ENCODE data around the gene PXT1. TPM values are rescaled to one million over a fixed set of nuclear protein-coding genes. Genes with fewer than 3 reads are reported as not detected.
A peak's percentile ranks its signal among the peaks of the same experiment; 100 is the strongest.

PXT1 gene
- total RNA-seq, 2 experiments from 2014 or later: 0.25 TPM; not detected in 1

DNA sequence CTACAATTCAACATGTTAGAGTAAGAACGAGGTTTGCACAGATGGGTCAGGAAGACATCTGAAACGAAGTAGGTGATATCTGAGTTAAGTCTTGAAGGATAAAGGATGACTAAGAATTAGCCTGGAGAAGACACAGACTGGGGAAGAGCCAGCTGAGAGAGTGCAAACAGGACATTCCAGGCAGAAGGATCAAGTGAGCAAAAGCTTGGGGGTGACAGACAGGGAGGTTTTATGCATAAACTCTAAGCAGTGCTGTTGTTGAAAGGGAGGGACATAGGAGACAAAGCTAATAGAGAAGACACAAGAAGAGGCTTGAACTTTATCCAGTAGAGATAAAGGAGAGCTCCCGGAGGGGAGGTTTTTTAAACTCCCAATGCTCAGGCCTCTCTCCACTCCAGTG, 40.2 kb downstream of the PXT1 start:
- TF ChIP-seq, protein P1, sequence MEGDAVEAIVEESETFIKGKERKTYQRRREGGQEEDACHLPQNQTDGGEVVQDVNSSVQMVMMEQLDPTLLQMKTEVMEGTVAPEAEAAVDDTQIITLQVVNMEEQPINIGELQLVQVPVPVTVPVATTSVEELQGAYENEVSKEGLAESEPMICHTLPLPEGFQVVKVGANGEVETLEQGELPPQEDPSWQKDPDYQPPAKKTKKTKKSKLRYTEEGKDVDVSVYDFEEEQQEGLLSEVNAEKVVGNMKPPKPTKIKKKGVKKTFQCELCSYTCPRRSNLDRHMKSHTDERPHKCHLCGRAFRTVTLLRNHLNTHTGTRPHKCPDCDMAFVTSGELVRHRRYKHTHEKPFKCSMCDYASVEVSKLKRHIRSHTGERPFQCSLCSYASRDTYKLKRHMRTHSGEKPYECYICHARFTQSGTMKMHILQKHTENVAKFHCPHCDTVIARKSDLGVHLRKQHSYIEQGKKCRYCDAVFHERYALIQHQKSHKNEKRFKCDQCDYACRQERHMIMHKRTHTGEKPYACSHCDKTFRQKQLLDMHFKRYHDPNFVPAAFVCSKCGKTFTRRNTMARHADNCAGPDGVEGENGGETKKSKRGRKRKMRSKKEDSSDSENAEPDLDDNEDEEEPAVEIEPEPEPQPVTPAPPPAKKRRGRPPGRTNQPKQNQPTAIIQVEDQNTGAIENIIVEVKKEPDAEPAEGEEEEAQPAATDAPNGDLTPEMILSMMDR (conservative IDR thresholded peaks at IDR 0.05; ENCODE audit: low read length): no peak
- TF ChIP-seq EZH2phosphoT487 (IDR thresholded peaks at IDR 0.05; ENCODE audit: borderline replicate concordance, low read depth, low read length): no peak
- POLR2A ChIA-PET: interaction anchor here (0.6 kb wide), 1 partner anchor 14 kb away, joined by 3 read pairs; no protein-coding TSS in a partner anchor
- H3K4me2 ChIP-seq (ENCODE audit: low read length): no peak overlapping the region
- no peak for DNase-seq (ENCODE audit: low spot score)
- no peaks in the 10 kb centered on the region for H3K79me2 ChIP-seq (ENCODE audit: insufficient read depth, low read depth, low read length)
- H2AFZ ChIP-seq (ENCODE audit: low read length): no peak overlapping the region
- H3K9me3 ChIP-seq (ENCODE audit: low read length): 0 out of 2 replicates have a peak, but pooled peaks cover 6% of the 10 kb centered on the region
- intact Hi-C loops (cut with micrococcal nuclease; ENCODE audit: unreplicated experiment): no loop called here
- CTCF ChIA-PET (ENCODE audit: unreplicated experiment): interaction anchor here (0.6 kb wide), 1 partner anchor 724 kb away, joined by 8 read pairs; no protein-coding TSS in a partner anchor
- H3K9me2 ChIP-seq (ENCODE audit: insufficient read depth, low read length): no peaks in the 10 kb centered on the region
- no peaks in the 10 kb centered on the region for H3K4me1 ChIP-seq (ENCODE audit: insufficient read depth, low read length, poor library complexity, severe bottlenecking)
- no peak overlapping the region for H3K27ac ChIP-seq (ENCODE audit: low read depth, low read length, poor library complexity, severe bottlenecking)
- no peaks in the 10 kb centered on the region for H4K20me1 ChIP-seq (ENCODE audit: insufficient read depth, low read length)
- H3K36me3 ChIP-seq (ENCODE audit: insufficient read depth, low read length): no peaks in the 10 kb centered on the region
- no TSS peak for BruUV-seq (replicated peaks)
- no peak overlapping the region for H3K4me3 ChIP-seq (ENCODE audit: low read depth, low read length, poor library complexity, severe bottlenecking)

DNA sequence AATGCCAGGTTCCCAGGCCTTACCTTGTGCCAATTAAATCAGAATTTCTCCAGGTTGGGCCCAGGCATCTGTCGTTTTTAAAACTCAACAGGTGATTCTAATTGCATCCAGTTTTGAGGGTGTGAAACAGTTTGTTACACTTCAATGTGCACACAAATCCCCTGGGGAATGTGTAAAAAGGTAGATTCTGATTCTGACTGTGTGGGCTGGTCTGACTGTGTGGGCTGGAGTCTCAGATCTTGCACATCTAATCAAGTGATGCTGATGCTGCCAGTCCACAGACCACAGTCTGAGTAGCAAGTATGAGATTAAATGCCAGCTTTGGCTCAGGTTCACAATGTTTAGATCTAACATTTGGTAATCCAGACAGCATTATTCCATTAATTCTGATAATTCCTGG, 42.7 kb downstream of the PXT1 start:
- no TSS peak for BruUV-seq (replicated peaks)
- CTCF ChIA-PET (ENCODE audit: unreplicated experiment): no interaction called here
- no peak for TF ChIP-seq EZH2phosphoT487 (IDR thresholded peaks at IDR 0.05; ENCODE audit: borderline replicate concordance, low read depth, low read length)
- TF ChIP-seq, protein P1 (conservative IDR thresholded peaks at IDR 0.05; ENCODE audit: low read length): no peak

DNA sequence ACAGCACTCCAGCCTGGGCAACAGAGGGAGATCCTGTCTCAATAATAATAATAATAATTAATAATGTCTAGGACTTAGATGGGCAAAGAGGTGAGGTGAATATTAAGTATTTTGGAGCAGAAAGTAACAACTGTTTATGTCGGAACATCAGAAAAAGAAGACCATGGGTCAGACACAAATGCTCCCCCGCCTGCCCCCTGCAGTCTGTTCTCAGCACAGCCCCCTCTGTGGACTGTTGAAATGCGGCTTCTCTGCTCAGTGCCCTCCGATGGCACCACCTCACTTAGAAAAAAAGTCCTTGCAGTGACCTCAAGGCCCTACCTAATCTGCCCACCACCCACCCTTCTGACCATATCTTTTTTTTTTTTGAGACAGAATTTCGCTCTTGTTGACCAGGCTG, 50.0 kb downstream of the PXT1 start:
- Histone ChIP-seq H3K4me3 (ENCODE audit: low read depth, low read length, poor library complexity, severe bottlenecking) (no peak overlapping the region), H3K4me1 (ENCODE audit: insufficient read depth, low read length, poor library complexity, severe bottlenecking) (no peaks in the 10 kb centered on the region), H3K36me3 (ENCODE audit: insufficient read depth, low read length) (no peaks in the 10 kb centered on the region), H2AFZ (ENCODE audit: low read length) (no peak overlapping the region), H4K20me1 (ENCODE audit: insufficient read depth, low read length) (no peaks in the 10 kb centered on the region), H3K9me3 (ENCODE audit: low read length) (0 out of 2 replicates have a peak, but pooled peaks cover 4% of the 10 kb centered on the region), H3K27ac (ENCODE audit: low read depth, low read length, poor library complexity, severe bottlenecking) (no peak overlapping the region), H3K79me2 (ENCODE audit: insufficient read depth, low read depth, low read length) (no peaks in the 10 kb centered on the region), H3K9me2 (ENCODE audit: insufficient read depth, low read length) (no peaks in the 10 kb centered on the region), H3K4me2 (ENCODE audit: low read length) (no peak overlapping the region)
- no peak for TF ChIP-seq EZH2phosphoT487 (IDR thresholded peaks at IDR 0.05; ENCODE audit: borderline replicate concordance, low read depth, low read length)
- TF ChIP-seq, protein P1 (conservative IDR thresholded peaks at IDR 0.05; ENCODE audit: low read length): peak; percentile 31; the same call in 1 of the 2 replicates
- no TSS peak for BruUV-seq (replicated peaks)
- intact Hi-C loops (cut with micrococcal nuclease; ENCODE audit: unreplicated experiment): no loop called here
- no peak for DNase-seq (ENCODE audit: low spot score)
- POLR2A ChIA-PET: interaction anchor here (0.7 kb wide), 1 partner anchor 71 kb away, joined by 3 read pairs; no protein-coding TSS in a partner anchor
- CTCF ChIA-PET (ENCODE audit: unreplicated experiment): no interaction called here

More for the DNA sequence above, 42.7 kb downstream of the PXT1 start:
- no peaks in the 10 kb centered on the region for H4K20me1 ChIP-seq (ENCODE audit: insufficient read depth, low read length)
- no peaks in the 10 kb centered on the region for H3K36me3 ChIP-seq (ENCODE audit: insufficient read depth, low read length)
- H3K4me2 ChIP-seq (ENCODE audit: low read length): no peak overlapping the region
- H3K79me2 ChIP-seq (ENCODE audit: insufficient read depth, low read depth, low read length): no peaks in the 10 kb centered on the region
- 0 out of 2 replicates have a peak, but pooled peaks cover 6% of the 10 kb centered on the region for H3K9me3 ChIP-seq (ENCODE audit: low read length)
- H3K4me1 ChIP-seq (ENCODE audit: insufficient read depth, low read length, poor library complexity, severe bottlenecking): no peaks in the 10 kb centered on the region
- no peak overlapping the region for H2AFZ ChIP-seq (ENCODE audit: low read length)
- intact Hi-C loops (cut with micrococcal nuclease; ENCODE audit: unreplicated experiment): no loop called here
- H3K9me2 ChIP-seq (ENCODE audit: insufficient read depth, low read length): no peaks in the 10 kb centered on the region
- POLR2A ChIA-PET: no interaction called here
- no peak for DNase-seq (ENCODE audit: low spot score)
- H3K4me3 ChIP-seq (ENCODE audit: low read depth, low read length, poor library complexity, severe bottlenecking): no peak overlapping the region
- no peak overlapping the region for H3K27ac ChIP-seq (ENCODE audit: low read depth, low read length, poor library complexity, severe bottlenecking)

Data from OCI-LY7 (cell line).